HepG2 (cell line): ENCODE measurements around the gene SPI1. TPM values are rescaled to one million over a fixed set of nuclear protein-coding genes. Genes with fewer than 3 reads are reported as not detected.

Experiments used
- ATAC-seq: fragments of 200-7000 bp; cut with Tn5 transposase; 3 replicates; pipeline ENCODE4 v1.9.1; 2020; ENCODE audit warnings: mild to moderate bottlenecking, moderate library complexity
- BruUV-seq: library from RNA; stranded (reverse); fragments of 400-500 nt; replicated peaks from 2 replicates; lab custom pipeline; 2021; lab: Mats Ljungman, UMichigan
- CTCF ChIA-PET: fragments of 300-600 bp; formaldehyde crosslinking; extraction: SDS; loops from one replicate; lab custom pipeline; 2021; ENCODE audit warnings: low total read pairs, inconsistent platforms, low intra/inter-chr PET ratio; lab: Yijun Ruan, JAX
- POLR2A ChIA-PET: fragments of 350-600 bp; sonication (Branson Sonifier 250); formaldehyde crosslinking; loops from one replicate; lab custom pipeline; 2020; ENCODE audit warnings: antibody characterized with exemption, inconsistent platforms; lab: Yijun Ruan, JAX
- DNase-seq: peaks from one replicate; pipeline ENCODE4 v3.0.0-alpha.2; 2015; ENCODE audit warnings: low spot score
- FAIRE-seq: peaks from 3 replicates; lab custom pipeline; 2011; peaks lifted over from hg19 to GRCh38; lab: Jason Lieb, UNC
- H2AFZ ChIP-seq: one replicate; pipeline ENCODE4 v1.6.1; 2011; ENCODE audit warnings: low read length, inconsistent platforms
- H3K27ac ChIP-seq: fragments of 300-600 bp; 3 replicates; pipeline ENCODE4 v1.8.0; 2011; ENCODE audit warnings: mixed run types, mild to moderate bottlenecking, mixed read lengths, low read length, inconsistent platforms; ENCODE audit not compliant: insufficient read depth; ENCODE audit errors: extremely low read length
- H3K27me3 ChIP-seq, 2 experiments: fragments of 200-600 bp in 1 of 2; 2 replicates in 1 of 2; 3 replicates in 1 of 2; pipeline versions ENCODE4 v1.6.0 to v1.8.0; 2011; ENCODE audit warnings: low read length in 2 of 2, mild to moderate bottlenecking in 2 of 2, moderate library complexity in 2 of 2, inconsistent platforms in 1 of 2; ENCODE audit not compliant: insufficient read depth in 2 of 2, control insufficient read depth in 1 of 2
- H3K36me3 ChIP-seq, 2 experiments: fragments of 200-600 bp in 1 of 2; replicated peaks in 1 of 2; 2 replicates in 1 of 2; 3 replicates in 1 of 2; pipeline versions ENCODE4 v1.5.1 to v1.8.0; 2011; ENCODE audit warnings: low read length in 2 of 2, inconsistent platforms in 1 of 2; ENCODE audit not compliant: insufficient read depth in 2 of 2, control insufficient read depth in 1 of 2
- H3K4me1 ChIP-seq: 2 replicates; pipeline ENCODE4 v1.5.1; 2012; ENCODE audit warnings: low read length, inconsistent platforms; ENCODE audit not compliant: insufficient read depth
- H3K4me2 ChIP-seq: 2 replicates; pipeline ENCODE4 v1.6.0; 2011; ENCODE audit warnings: low read depth, low read length, inconsistent platforms
- H3K4me3 ChIP-seq, 3 experiments: fragments of 200-600 bp in 1 of 3; sonication (generic), shearing (Covaris generic) in 1 of 3; replicated peaks in 1 of 3; 2 replicates each; pipeline ENCODE4 v1.5.1; 2011 to 2016; ENCODE audit warnings: low read length in 3 of 3, inconsistent platforms in 2 of 3, low read depth in 2 of 3, mild to moderate bottlenecking in 2 of 3, control low read depth in 1 of 3, mixed read lengths in 1 of 3; ENCODE audit not compliant: insufficient read depth in 1 of 3
- H3K79me2 ChIP-seq: one replicate; pipeline ENCODE4 v1.6.1; 2011; ENCODE audit warnings: low read length, inconsistent platforms; ENCODE audit not compliant: insufficient read depth
- H3K9ac ChIP-seq: 2 replicates; pipeline ENCODE4 v1.6.0; 2011; ENCODE audit warnings: mild to moderate bottlenecking, low read depth, low read length, inconsistent platforms; ENCODE audit not compliant: insufficient read depth
- H3K9me3 ChIP-seq: 2 replicates; pipeline ENCODE4 v1.5.1; 2012; ENCODE audit warnings: mild to moderate bottlenecking, low read length
- H4K20me1 ChIP-seq: 2 replicates; pipeline ENCODE4 v1.6.0; 2011; ENCODE audit warnings: inconsistent platforms, mild to moderate bottlenecking, low read length, moderate library complexity; ENCODE audit not compliant: insufficient read depth
- IKZF4 ChIP-seq: sonication (generic); formaldehyde crosslinking; IDR thresholded peaks from 2 replicates; pipeline ENCODE4 v1.5.1; 2020; ENCODE audit warnings: borderline replicate concordance, mild to moderate bottlenecking, low read depth, missing genetic modification reagents; ENCODE audit errors: not compliant biosample characterization
- ZNF124 ChIP-seq: sonication (generic); formaldehyde crosslinking; IDR thresholded peaks from 2 replicates; pipeline ENCODE4 v1.4.0; 2020; ENCODE audit warnings: missing genetic modification reagents
- ZNF768 ChIP-seq: sonication (generic); formaldehyde crosslinking; IDR thresholded peaks from 2 replicates; pipeline ENCODE4 v1.4.0; 2020; ENCODE audit warnings: missing genetic modification reagents
- WGBS: methylation state at CpG from one replicate; pipeline ENCODE4 v1.1.6; 2017; ENCODE audit warnings: low lambda C conversion rate; 5-methylcytosine and 5-hydroxymethylcytosine counted together
- in situ Hi-C: cut with HindIII; loops from 2 replicates; pipeline ENCODE4 v1.10.0; 2017; ENCODE audit warnings: low pct_unique_long_range_greater_than_20kb; ENCODE audit not compliant: extremely low pct_ligation_motif_present
- intact Hi-C: fragments of 100-400 bp; cut with micrococcal nuclease; formaldehyde crosslinking; loops from one replicate; pipeline ENCODE4 v1.10.0; 2022; ENCODE audit not compliant: unreplicated experiment
- polyA plus RNA-seq, 8 experiments: library from polyadenylated mRNA; depleted of rRNA in 3 of 8; stranded (reverse) in 7 of 8; unstranded in 1 of 8; fragments of >200 nt; fragmentation: Illumina TruSeq in 4 of 8; extraction: Trizol in 4 of 8; gene quantifications; 2 replicates each; pipeline versions ENCODE4 v1.2.1 to v1.2.3, GENCODE V29; 2011 to 2016; ENCODE audit warnings: low read depth in 4 of 8, missing spikeins in 1 of 8, mixed read lengths in 1 of 8; ENCODE audit not compliant: insufficient read depth in 1 of 8
- total RNA-seq, 5 experiments: library from RNA; depleted of rRNA; stranded (reverse); fragments of >200 nt; fragmentation: Illumina TruSeq; extraction: Trizol; gene quantifications; 2 replicates each; pipeline ENCODE4 v1.2.3, GENCODE V29; 2016; ENCODE audit warnings: low read depth in 1 of 5
- TF ChIP-seq, protein P1 (sequence below): sonication (generic); formaldehyde crosslinking; IDR thresholded peaks from 2 replicates; pipeline ENCODE4 v1.4.0; 2020; ENCODE audit warnings: missing genetic modification reagents, borderline replicate concordance
- TF ChIP-seq, protein P2 (sequence below): sonication (generic); formaldehyde crosslinking; IDR thresholded peaks from 2 replicates; pipeline ENCODE4 v1.5.0; 2020; ENCODE audit warnings: missing genetic modification reagents

SPI1 gene
- total and polyA plus RNA-seq, 2 of the 13 experiments (the other 11 are each of a cell fraction or from before 2014, with no cell fraction given), result not detected

- peaks cover 34% of the 10 kb centered on the region for H3K4me1 ChIP-seq
- CTCF ChIA-PET, result no interaction called here
- TF ChIP-seq ZNF124 (CRISPR knock-in tag), result no peak
- peak; percentile 92 for TF ChIP-seq ZNF768
- TF ChIP-seq, all 625 proteins: peak for 1
- Histone ChIP-seq H3K9me3 (no peaks in the 10 kb centered on the region), H3K27ac (no peak overlapping the region), H2AFZ (no peak overlapping the region), H3K27me3 (peaks cover 9 to 65% of the 10 kb centered on the region in 2 experiments; a peak in 4 of 5 replicates), H3K4me3 (no peak overlapping the region), H3K9ac (no peak overlapping the region), H3K79me2 (no peaks in the 10 kb centered on the region), H3K4me2 (no peak overlapping the region), H4K20me1 (no peaks in the 10 kb centered on the region), H3K36me3 (no peaks in the 10 kb centered on the region)
- no TSS peak for BruUV-seq
- intact Hi-C loops, result no loop called here
- DNase-seq (no peak), FAIRE-seq (no peak), ATAC-seq (no peak)
- in situ Hi-C loops, result no loop called here
- POLR2A ChIA-PET, result no interaction called here
- 40% methylated on average over 5 of the region's 5 CpGs for WGBS
Observed at GRCh38 chr11:47347137-47347536, 31.2 kb downstream of the SPI1 start.

GRCh38 chr11:47345890-47346563 is 32.3 kb downstream of the SPI1 start:
- H3K4me2 ChIP-seq, result no peak overlapping the region
- no peak for ATAC-seq
- ChIA-PET CTCF (no interaction called here), POLR2A (no interaction called here)
- no peak for FAIRE-seq
- H3K9ac ChIP-seq, result no peak overlapping the region
- no peak overlapping the region for H3K4me3 ChIP-seq
- WGBS, result 52% methylated on average over 18 of the region's 18 CpGs
- H3K27me3 ChIP-seq, result peaks cover 11 to 65% of the 10 kb centered on the region in 2 experiments; a peak in 4 of 5 replicates
- H3K36me3 ChIP-seq, result no peaks in the 10 kb centered on the region
- peaks cover 23% of the 10 kb centered on the region for H3K4me1 ChIP-seq
- no peaks in the 10 kb centered on the region for H3K79me2 ChIP-seq
- intact Hi-C loops, result no loop called here
- no TSS peak for BruUV-seq
- no peak overlapping the region for H2AFZ ChIP-seq
- DNase-seq, result no peak
- H3K9me3 ChIP-seq, result no peaks in the 10 kb centered on the region
- no peaks in the 10 kb centered on the region for H4K20me1 ChIP-seq
- in situ Hi-C loops, result no loop called here
- H3K27ac ChIP-seq, result no peak overlapping the region
- no peak for TF ChIP-seq IKZF4 (CRISPR knock-in tag)
- TF ChIP-seq, protein P1, sequence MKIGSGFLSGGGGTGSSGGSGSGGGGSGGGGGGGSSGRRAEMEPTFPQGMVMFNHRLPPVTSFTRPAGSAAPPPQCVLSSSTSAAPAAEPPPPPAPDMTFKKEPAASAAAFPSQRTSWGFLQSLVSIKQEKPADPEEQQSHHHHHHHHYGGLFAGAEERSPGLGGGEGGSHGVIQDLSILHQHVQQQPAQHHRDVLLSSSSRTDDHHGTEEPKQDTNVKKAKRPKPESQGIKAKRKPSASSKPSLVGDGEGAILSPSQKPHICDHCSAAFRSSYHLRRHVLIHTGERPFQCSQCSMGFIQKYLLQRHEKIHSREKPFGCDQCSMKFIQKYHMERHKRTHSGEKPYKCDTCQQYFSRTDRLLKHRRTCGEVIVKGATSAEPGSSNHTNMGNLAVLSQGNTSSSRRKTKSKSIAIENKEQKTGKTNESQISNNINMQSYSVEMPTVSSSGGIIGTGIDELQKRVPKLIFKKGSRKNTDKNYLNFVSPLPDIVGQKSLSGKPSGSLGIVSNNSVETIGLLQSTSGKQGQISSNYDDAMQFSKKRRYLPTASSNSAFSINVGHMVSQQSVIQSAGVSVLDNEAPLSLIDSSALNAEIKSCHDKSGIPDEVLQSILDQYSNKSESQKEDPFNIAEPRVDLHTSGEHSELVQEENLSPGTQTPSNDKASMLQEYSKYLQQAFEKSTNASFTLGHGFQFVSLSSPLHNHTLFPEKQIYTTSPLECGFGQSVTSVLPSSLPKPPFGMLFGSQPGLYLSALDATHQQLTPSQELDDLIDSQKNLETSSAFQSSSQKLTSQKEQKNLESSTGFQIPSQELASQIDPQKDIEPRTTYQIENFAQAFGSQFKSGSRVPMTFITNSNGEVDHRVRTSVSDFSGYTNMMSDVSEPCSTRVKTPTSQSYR (CRISPR knock-in tag), result no peak
- TF ChIP-seq, protein P2, sequence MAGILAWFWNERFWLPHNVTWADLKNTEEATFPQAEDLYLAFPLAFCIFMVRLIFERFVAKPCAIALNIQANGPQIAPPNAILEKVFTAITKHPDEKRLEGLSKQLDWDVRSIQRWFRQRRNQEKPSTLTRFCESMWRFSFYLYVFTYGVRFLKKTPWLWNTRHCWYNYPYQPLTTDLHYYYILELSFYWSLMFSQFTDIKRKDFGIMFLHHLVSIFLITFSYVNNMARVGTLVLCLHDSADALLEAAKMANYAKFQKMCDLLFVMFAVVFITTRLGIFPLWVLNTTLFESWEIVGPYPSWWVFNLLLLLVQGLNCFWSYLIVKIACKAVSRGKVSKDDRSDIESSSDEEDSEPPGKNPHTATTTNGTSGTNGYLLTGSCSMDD (CRISPR knock-in tag), result no peak
